Smooth muscle cell (in vitro differentiated cells): ENCODE data around the gene DLG1. TPM values are rescaled to one million over a fixed set of nuclear protein-coding genes. Genes with fewer than 3 reads are reported as not detected.

Source experiments
- DNase-seq: peaks from one replicate; lab custom pipeline; 2025; ENCODE audit not compliant: unreplicated experiment; lab: John Stamatoyannopoulos, UW
- H2AFZ ChIP-seq: fragments of 200-600 bp; sonication (generic); 2 replicates; pipeline ENCODE4 v1.6.0; 2016; ENCODE audit warnings: antibody characterized with exemption, low read depth, mild to moderate bottlenecking
- H3F3A ChIP-seq: fragments of 200-600 bp; sonication (generic); 2 replicates; pipeline ENCODE4 v1.6.0; 2017; ENCODE audit warnings: antibody characterized with exemption, low read depth
- H3K27ac ChIP-seq: fragments of 200-600 bp; sonication (generic); 2 replicates; pipeline ENCODE4 v1.5.1; 2016; ENCODE audit warnings: low read depth, mild to moderate bottlenecking
- H3K27me3 ChIP-seq: fragments of 200-600 bp; sonication (generic); 2 replicates; pipeline ENCODE4 v1.6.1; 2016; ENCODE audit warnings: low read depth, mild to moderate bottlenecking
- H3K36me3 ChIP-seq: fragments of 200-600 bp; sonication (generic); 2 replicates; pipeline ENCODE4 v1.5.1; 2016; ENCODE audit warnings: low read depth
- H3K4me1 ChIP-seq: fragments of 200-600 bp; sonication (generic); 2 replicates; pipeline ENCODE4 v1.5.1; 2016; ENCODE audit warnings: low read depth
- H3K4me2 ChIP-seq: fragments of 200-600 bp; sonication (generic); 2 replicates; pipeline ENCODE4 v1.6.0; 2016; ENCODE audit warnings: mild to moderate bottlenecking
- H3K4me3 ChIP-seq: fragments of 200-600 bp; sonication (generic); 2 replicates; pipeline ENCODE4 v1.5.1; 2016; ENCODE audit warnings: mild to moderate bottlenecking
- H3K79me2 ChIP-seq: fragments of 200-600 bp; sonication (generic); 2 replicates; pipeline ENCODE4 v1.6.0; 2016; ENCODE audit warnings: low read depth, mild to moderate bottlenecking
- H3K9ac ChIP-seq: fragments of 200-600 bp; sonication (generic); 2 replicates; pipeline ENCODE4 v1.6.0; 2016; ENCODE audit warnings: low read depth
- H3K9me3 ChIP-seq: fragments of 200-600 bp; sonication (generic); replicated peaks from 2 replicates; pipeline ENCODE4 v1.5.1; 2016; ENCODE audit warnings: low read depth
- H4K20me1 ChIP-seq: fragments of 200-600 bp; sonication (generic); 2 replicates; pipeline ENCODE4 v1.6.0; 2016; ENCODE audit warnings: low read depth
- WGBS: methylation state at CpG from one replicate; pipeline ENCODE4 v1.1.7; 2016; ENCODE audit warnings: low lambda C conversion rate; 5-methylcytosine and 5-hydroxymethylcytosine counted together
- polyA plus RNA-seq: library from polyadenylated mRNA; unstranded; fragments of >200 nt; fragmentation: Nextera tagmentation; extraction: Ambion mirVana; gene quantifications from 2 replicates; pipeline ENCODE4 v1.2.1, GENCODE V29; 2016
- total RNA-seq: library from RNA; depleted of rRNA; stranded (reverse); fragments of >200 nt; gene quantifications from 2 replicates; pipeline ENCODE4 v1.2.3, GENCODE V29; 2014
- TF ChIP-seq, protein P1 (sequence below): fragments of 200-600 bp; sonication (generic); IDR thresholded peaks from 2 replicates; pipeline ENCODE4 v1.5.1; 2017; ENCODE audit warnings: borderline replicate concordance, mild to moderate bottlenecking, antibody characterized with exemption; ENCODE audit not compliant: insufficient read depth, poor library complexity, severe bottlenecking

The DLG1 gene
- total and polyA plus RNA-seq, 2 experiments from 2014 or later, result 23.5 to 69.0 TPM

- no peak for DNase-seq
These were observed 271.9 kb downstream of the DLG1 start for GRCh38 chr3:197026481-197026866.

DNA sequence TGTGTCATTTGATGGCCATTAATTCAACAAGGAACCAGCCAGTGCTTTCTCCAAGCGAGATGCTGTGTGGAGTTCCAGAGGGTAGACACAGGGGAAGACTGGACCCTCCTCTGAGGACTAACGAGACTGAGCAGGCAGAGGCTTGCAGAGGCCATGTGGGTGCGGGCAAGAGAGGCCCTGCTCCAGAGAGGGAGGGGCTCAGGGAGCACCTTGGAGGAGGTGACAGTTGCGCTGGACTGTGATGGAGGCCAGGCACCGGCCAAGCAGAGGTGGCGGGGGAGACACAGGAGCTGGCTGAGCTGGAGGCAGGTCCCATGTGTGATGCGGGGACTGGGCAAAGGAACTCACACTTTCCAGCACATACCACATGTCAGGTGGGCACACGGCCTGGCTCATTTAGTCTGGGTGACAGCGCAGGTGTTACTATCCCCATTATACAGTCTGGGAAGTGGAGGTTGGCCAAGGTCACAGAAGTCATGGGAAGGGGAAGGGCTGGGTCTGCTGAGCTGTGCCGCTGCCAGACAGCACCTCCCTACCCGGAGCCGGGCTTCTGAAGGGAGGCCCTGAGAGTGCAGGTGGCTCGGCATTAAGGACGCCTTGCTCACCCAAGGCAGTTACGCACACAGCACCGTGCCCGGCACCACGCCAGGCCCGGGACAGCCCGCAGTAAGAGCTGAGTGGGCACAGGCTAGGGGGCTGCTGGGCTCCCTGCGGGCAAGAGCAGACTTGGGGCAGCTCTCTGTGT lies 272.5 kb downstream of the DLG1 start:
- Histone ChIP-seq H3K4me3 (no peak overlapping the region), H3K27ac (no peak overlapping the region), H2AFZ (no peak overlapping the region), H3K4me1 (peaks cover 4% of the 10 kb centered on the region), H3F3A (peaks cover 6% of the 10 kb centered on the region), H3K9me3 (no peaks in the 10 kb centered on the region), H3K27me3 (no peaks in the 10 kb centered on the region), H3K79me2 (no peaks in the 10 kb centered on the region), H3K9ac (no peak overlapping the region), H3K4me2 (no peak overlapping the region), H3K36me3 (no peaks in the 10 kb centered on the region), H4K20me1 (no peaks in the 10 kb centered on the region)
- WGBS, result 95% methylated on average over 21 of the region's 21 CpGs
- no peak for DNase-seq
- TF ChIP-seq, protein P1, sequence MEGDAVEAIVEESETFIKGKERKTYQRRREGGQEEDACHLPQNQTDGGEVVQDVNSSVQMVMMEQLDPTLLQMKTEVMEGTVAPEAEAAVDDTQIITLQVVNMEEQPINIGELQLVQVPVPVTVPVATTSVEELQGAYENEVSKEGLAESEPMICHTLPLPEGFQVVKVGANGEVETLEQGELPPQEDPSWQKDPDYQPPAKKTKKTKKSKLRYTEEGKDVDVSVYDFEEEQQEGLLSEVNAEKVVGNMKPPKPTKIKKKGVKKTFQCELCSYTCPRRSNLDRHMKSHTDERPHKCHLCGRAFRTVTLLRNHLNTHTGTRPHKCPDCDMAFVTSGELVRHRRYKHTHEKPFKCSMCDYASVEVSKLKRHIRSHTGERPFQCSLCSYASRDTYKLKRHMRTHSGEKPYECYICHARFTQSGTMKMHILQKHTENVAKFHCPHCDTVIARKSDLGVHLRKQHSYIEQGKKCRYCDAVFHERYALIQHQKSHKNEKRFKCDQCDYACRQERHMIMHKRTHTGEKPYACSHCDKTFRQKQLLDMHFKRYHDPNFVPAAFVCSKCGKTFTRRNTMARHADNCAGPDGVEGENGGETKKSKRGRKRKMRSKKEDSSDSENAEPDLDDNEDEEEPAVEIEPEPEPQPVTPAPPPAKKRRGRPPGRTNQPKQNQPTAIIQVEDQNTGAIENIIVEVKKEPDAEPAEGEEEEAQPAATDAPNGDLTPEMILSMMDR, result no peak

More at GRCh38 chr3:197026481-197026866, 271.9 kb downstream of the DLG1 start:
- Histone ChIP-seq H3F3A (peaks cover 9% of the 10 kb centered on the region), H3K4me1 (peaks cover 4% of the 10 kb centered on the region), H3K36me3 (no peaks in the 10 kb centered on the region), H3K27ac (no peak overlapping the region), H3K9me3 (no peaks in the 10 kb centered on the region), H3K4me2 (no peak overlapping the region), H3K79me2 (no peaks in the 10 kb centered on the region), H3K4me3 (no peak overlapping the region), H3K27me3 (no peaks in the 10 kb centered on the region), H2AFZ (no peak overlapping the region), H3K9ac (no peak overlapping the region), H4K20me1 (no peaks in the 10 kb centered on the region)
- TF ChIP-seq, protein P1, result no peak
- 91% methylated on average over 8 of the region's 9 CpGs for WGBS

- Histone ChIP-seq H3K4me1 (peaks cover 4% of the 10 kb centered on the region), H3K27ac (no peak overlapping the region), H3F3A (no peaks in the 10 kb centered on the region), H3K4me2 (no peak overlapping the region), H3K4me3 (no peak overlapping the region), H3K9me3 (no peaks in the 10 kb centered on the region), H2AFZ (no peak overlapping the region), H3K79me2 (no peaks in the 10 kb centered on the region), H3K27me3 (no peaks in the 10 kb centered on the region), H4K20me1 (no peaks in the 10 kb centered on the region), H3K36me3 (no peaks in the 10 kb centered on the region), H3K9ac (no peak overlapping the region)
- TF ChIP-seq, protein P1, result no peak
- no peak for DNase-seq
- 95% methylated on average over 28 of the region's 28 CpGs for WGBS
These were observed 273.3 kb downstream of the DLG1 start for GRCh38 chr3:197024881-197025735.
